ENCODE data around the gene SPECC1.

GRCh38 chr17:20184181-20184580 lies 175.0 kb downstream of the SPECC1 start:
- TF ChIP-seq CTCF (IDR thresholded peaks at IDR 0.05; ENCODE audit: low read length) (no peak), EZH2 (IDR thresholded peaks at IDR 0.05; ENCODE audit: borderline replicate concordance, low read length) (no peak)

Data from OCI-LY1 (cell line).